K562 (cell line): ENCODE data around the gene SIDT1. TPM values are rescaled to one million over a fixed set of nuclear protein-coding genes. Genes with fewer than 3 reads are reported as not detected.

Experiments
- ARHGAP35 ChIP-seq: fragments of 450-650 bp; IDR thresholded peaks from 2 replicates; pipeline ENCODE4 v1.6.1; 2018; ENCODE audit not compliant: partially characterized antibody
- HIVEP1 ChIP-seq: fragments of 250-450 bp; sonication (Bioruptor Pico); IDR thresholded peaks from 2 replicates; pipeline ENCODE4 v1.4.0; 2020; ENCODE audit warnings: mild to moderate bottlenecking
- PYGO2 ChIP-seq: fragments of 450-650 bp; IDR thresholded peaks from 2 replicates; pipeline ENCODE4 v1.6.1; 2016; ENCODE audit warnings: mild to moderate bottlenecking, missing genetic modification characterization, moderate library complexity, missing compliant biosample characterization
- ZBED1 ChIP-seq: IDR thresholded peaks from 2 replicates; pipeline ENCODE4 v1.6.1; 2014
- polyA plus RNA-seq, 8 experiments: library from polyadenylated mRNA; depleted of rRNA in 4 of 8; stranded (reverse) in 5 of 8; unstranded in 3 of 8; fragments of >200 nt; fragmentation: Nextera tagmentation in 2 of 8; fragmentation: Illumina TruSeq in 1 of 8; extraction: Ambion mirVana in 2 of 8; extraction: Trizol in 1 of 8; gene quantifications; 2 replicates each; pipeline versions ENCODE4 v1.2.1 to v1.2.3, GENCODE V29; 2011 to 2014; ENCODE audit warnings: inconsistent platforms in 1 of 8, missing spikeins in 1 of 8
- total RNA-seq, 7 experiments: library from RNA; depleted of rRNA in 6 of 7; stranded (reverse); fragments of >200 nt in 6 of 7; fragmentation: Illumina TruSeq in 2 of 7; extraction: Trizol in 2 of 7; gene quantifications; 2 replicates each; pipeline versions ENCODE4 v1.2.1 to v1.2.3, GENCODE V29; 2011 to 2021; ENCODE audit warnings: low replicate concordance in 1 of 7
- TF ChIP-seq, protein P1 (sequence below), 2 experiments: fragments of 450-650 bp; IDR thresholded peaks; 2 replicates each; pipeline ENCODE4 v1.6.1; 2016; ENCODE audit warnings: mild to moderate bottlenecking in 2 of 2, borderline replicate concordance in 1 of 2, low read depth in 1 of 2, moderate library complexity in 1 of 2
- TF ChIP-seq, protein P2 (sequence below), 2 experiments: fragments of 450-650 bp in 1 of 2; IDR thresholded peaks; 2 replicates each; pipeline ENCODE4 v1.6.1; 2011 to 2017; ENCODE audit warnings: low read depth in 2 of 2, antibody characterized with exemption in 1 of 2, borderline replicate concordance in 1 of 2, low read length in 1 of 2, mild to moderate bottlenecking in 1 of 2, mixed read lengths in 1 of 2; ENCODE audit not compliant: control insufficient read depth in 1 of 2

The SIDT1 gene
- total and polyA plus RNA-seq, 9 of the 15 experiments (the other 6 are each of a cell fraction or from before 2014, with no cell fraction given): not detected

DNA sequence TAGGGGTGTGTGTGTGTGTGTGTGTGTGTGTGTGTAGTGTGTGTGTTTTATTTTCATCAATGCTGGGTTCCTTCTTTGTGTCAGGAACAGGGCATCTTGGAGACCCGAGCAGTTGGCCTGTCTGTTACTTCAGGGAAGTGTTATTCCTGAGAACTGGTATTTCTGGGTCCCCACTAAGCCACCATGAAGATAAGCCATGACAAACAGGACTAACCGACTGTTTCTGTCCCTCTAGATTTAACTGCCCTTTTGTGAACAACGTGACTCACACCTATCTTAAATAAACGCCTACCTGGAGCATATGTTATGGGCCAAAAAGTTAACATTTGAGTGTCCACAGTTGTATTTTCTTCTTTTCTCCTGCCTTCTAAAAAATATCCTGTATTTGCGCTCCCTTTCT lies 19.5 kb downstream of the SIDT1 start (continued):
- TF ChIP-seq, protein P1, sequence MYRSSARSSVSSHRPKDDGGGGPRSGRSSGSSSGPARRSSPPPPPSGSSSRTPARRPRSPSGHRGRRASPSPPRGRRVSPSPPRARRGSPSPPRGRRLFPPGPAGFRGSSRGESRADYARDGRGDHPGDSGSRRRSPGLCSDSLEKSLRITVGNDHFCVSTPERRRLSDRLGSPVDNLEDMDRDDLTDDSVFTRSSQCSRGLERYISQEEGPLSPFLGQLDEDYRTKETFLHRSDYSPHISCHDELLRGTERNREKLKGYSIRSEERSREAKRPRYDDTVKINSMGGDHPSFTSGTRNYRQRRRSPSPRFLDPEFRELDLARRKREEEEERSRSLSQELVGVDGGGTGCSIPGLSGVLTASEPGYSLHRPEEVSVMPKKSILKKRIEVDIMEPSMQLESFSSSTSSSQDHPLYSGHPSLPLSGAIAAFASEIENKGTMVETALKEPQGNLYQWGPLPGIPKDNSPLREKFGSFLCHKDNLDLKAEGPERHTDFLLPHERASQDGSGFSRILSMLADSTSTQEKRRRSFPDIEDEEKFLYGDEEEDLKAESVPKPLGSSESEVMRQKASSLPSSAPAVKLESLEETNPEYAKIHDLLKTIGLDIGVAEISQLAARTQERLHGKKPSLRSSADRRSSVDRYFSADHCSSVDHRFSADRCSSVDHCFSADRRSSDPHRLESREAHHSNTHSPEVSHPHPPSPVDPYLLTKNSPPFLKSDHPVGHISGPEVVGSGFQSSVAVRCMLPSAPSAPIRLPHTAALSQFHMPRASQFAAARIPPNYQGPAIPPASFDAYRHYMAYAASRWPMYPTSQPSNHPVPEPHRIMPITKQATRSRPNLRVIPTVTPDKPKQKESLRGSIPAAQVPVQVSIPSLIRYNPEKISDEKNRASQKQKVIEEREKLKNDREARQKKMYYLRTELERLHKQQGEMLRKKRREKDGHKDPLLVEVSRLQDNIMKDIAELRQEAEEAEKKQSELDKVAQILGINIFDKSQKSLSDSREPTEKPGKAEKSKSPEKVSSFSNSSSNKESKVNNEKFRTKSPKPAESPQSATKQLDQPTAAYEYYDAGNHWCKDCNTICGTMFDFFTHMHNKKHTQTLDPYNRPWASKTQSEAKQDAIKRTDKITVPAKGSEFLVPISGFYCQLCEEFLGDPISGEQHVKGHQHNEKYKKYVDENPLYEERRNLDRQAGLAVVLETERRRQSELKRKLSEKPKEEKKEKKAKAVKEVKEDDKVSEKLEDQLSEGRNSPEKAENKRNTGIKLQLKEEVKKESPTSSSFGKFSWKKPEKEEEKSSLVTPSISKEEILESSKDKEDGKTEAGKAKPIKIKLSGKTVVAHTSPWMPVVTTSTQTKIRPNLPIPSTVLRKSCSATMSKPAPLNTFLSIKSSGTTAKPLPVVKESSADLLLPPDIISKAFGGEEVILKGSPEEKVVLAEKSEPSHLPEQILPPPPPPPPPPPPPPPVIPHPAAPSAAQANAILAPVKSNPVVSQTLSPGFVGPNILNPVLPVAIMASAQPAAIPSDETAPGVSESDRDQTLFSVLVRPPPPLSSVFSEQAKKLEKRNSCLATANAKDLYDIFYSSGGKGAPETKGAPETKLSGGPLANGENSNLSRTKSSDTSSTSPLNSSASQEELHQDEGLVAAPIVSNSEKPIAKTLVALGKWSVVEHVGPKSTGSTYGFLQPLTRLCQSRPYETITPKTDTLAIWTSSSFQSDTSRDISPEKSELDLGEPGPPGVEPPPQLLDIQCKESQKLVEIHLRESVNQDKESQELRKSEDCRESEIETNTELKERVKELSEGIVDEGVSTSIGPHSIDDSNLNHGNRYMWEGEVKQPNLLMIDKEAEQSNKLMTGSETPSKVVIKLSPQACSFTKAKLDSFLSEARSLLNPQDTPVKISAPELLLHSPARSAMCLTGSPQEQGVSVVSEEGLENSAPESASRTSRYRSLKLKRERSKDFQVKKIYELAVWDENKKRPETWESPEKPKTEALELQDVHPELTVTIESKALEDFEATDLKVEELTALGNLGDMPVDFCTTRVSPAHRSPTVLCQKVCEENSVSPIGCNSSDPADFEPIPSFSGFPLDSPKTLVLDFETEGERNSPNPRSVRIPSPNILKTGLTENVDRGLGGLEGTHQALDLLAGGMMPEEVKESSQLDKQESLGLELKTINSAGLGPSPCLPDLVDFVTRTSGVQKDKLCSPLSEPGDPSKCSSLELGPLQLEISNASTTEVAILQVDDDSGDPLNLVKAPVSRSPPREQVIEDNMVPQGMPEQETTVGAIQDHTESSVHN (IDR thresholded peaks at IDR 0.05; ENCODE audit: borderline replicate concordance in 1 of 2, low read depth in 1 of 2): no peak
- TF ChIP-seq, protein P2, sequence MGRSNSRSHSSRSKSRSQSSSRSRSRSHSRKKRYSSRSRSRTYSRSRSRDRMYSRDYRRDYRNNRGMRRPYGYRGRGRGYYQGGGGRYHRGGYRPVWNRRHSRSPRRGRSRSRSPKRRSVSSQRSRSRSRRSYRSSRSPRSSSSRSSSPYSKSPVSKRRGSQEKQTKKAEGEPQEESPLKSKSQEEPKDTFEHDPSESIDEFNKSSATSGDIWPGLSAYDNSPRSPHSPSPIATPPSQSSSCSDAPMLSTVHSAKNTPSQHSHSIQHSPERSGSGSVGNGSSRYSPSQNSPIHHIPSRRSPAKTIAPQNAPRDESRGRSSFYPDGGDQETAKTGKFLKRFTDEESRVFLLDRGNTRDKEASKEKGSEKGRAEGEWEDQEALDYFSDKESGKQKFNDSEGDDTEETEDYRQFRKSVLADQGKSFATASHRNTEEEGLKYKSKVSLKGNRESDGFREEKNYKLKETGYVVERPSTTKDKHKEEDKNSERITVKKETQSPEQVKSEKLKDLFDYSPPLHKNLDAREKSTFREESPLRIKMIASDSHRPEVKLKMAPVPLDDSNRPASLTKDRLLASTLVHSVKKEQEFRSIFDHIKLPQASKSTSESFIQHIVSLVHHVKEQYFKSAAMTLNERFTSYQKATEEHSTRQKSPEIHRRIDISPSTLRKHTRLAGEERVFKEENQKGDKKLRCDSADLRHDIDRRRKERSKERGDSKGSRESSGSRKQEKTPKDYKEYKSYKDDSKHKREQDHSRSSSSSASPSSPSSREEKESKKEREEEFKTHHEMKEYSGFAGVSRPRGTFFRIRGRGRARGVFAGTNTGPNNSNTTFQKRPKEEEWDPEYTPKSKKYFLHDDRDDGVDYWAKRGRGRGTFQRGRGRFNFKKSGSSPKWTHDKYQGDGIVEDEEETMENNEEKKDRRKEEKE (IDR thresholded peaks at IDR 0.05; ENCODE audit: borderline replicate concordance in 1 of 2, control insufficient read depth in 1 of 2, low read depth in 2 of 2, low read length in 1 of 2): no peak
- TF ChIP-seq PYGO2 (tag) (no peak), HIVEP1 (CRISPR knock-in tag) (no peak), ARHGAP35 (no peak), ZBED1 (no peak)
- TF ChIP-seq, all 486 proteins: peak for 0
